HG03521 (cell line): Measurements from ENCODE around the gene CHRNE.
"Not testable (repeated sequence)": the region's sequence is repeated elsewhere in the genome, so short reads cannot be mapped to it uniquely, and the experiment has no call there.

ENCODE experiments used
- ATAC-seq: cut with Tn5 transposase; IDR thresholded peaks from one replicate; pipeline ENCODE4 v1.9.1; 2021; ENCODE audit warnings: mild to moderate bottlenecking, moderate library complexity; ENCODE audit not compliant: unreplicated experiment

The CHRNE gene

DNA sequence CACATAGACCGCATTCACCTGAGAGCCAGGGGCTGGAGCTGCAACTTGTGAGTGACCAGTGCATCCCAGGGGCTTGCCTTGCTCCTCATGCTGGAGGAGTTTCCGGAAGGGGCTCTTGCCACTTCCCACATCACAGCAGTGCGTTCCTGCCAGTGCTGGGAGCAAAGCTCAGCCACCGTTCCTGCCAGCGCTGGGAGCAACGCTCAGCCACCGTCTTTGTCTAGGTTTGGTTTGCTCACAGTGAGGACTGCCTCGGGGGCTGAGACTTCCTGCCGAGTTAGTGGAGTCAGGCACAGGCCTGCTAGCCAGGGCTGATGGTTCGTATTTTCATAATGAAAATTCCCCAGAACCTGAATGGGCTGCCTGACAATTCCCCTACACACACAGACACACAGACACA lies 5.4 kb upstream of the CHRNE start:
- no peak for ATAC-seq

DNA sequence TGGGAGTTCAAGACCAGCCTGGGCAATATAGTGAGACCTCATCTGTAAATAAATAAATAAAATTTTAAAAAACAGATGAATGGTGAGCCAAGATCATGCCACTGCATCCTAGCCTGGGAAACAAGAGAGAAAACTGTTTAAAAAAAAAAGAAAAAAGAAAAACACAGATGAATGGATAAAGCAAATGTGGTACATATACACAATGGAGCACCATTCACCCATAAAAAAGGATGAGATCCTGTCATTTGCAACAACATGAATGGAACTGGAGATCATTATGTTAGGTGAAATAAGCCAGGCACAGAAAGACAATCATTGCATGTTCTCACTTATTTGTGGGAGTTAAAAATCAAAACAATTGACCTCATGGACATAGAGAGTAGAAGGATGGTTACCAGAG lies 3.7 kb upstream of the CHRNE start:
- not testable (repeated sequence) for ATAC-seq

DNA sequence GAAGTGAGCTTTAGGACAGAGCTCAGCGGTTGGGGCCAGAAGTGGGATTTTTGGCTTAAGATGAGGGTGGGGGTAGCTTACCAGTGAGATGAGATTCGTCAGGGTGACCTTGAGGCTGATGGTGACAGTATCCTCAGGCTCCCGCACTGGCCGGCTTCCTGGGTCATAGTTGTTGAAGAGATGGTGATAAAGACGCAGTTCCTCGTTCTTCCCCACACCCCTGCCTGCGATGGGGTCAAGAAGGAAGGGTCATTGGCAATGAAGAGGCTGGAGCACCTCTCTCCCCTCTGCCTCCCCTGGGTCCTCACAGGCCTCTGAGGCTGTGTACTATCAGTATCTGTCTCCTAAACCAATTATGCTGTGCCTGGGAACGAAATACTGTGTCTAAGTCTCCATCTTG lies 358 bp downstream of the CHRNE start:
- no peak for ATAC-seq

DNA sequence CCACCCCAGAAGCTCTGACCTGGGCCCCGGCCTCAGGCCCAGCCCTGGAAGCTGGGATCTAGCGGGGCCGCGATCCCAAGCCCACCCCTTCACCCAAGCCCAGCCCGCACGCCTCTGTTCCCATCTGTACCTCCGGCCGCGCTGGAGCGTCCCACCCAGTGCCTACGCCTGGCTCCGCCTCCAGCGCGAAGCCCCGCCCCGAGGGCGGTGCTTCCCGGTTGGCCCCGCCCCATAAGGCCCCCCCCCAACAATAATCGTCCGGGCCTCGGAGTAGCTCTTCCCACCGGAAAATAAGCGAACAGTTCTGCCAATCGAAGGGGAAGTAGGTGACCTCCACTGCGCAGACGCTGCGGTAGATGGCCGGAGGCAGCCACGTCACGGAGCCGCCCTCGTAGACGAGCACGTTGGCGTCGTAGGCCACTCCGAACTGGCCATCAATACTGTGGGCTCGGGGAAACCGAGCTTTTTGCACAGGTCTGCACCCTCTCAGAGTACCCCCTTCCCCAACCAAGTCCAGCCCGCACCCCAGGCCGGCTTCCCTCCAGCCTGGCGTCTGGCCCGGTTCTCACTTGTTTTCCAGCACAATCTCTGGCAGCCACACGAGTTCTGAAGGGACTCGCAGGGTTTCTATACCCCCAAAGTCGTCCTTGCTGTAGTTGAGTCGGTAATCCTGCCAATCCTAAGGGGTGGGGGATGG lies 1.1 kb downstream of the CHRNE start:
- ATAC-seq, result no peak

- ATAC-seq, result no peak
Measured at GRCh38 chr17:4901108-4901647, 1.7 kb downstream of the CHRNE start.

DNA sequence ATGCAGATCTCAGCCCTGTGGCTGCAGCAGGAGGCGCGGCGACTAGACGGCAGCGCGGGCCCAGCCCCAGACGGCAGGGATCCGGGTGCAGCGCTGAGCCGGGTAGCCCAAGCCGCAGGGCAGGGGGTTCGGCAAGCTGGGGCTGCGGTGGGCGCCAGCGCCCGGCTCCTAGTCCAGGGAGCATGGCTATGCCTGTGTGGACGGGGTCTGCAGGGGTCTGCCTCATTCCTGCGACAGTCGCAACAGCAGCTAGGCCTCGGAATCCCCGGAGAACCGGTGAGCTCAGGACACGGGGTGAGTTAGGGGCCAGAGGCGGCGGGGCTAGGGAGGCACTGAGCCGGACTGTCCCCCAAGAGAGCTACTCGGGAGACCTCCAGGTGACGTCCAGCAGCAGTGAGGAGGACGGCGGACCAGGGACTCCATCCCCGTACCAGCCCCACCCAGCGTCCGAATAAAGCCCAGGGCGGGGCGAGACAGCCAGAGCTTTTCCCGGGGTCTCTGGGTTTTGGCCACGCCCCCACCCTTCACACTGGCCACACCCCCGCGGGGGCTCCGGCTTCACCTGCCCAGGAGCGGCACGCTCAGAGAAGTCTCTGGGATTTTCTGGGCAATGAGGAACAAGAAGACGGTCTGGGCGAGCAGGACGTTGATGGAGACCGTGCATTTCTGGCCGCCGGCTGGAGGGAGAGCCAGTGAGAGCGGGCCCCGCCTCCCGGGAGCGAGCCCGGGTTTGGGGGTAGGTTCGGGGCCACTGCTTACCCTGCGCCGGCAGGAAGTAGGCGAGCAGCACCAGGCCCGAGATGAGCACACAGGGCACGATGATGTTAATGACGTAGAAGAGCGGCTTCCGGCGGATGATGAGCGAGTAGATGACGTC lies 2.4 kb downstream of the CHRNE start:
- no peak for ATAC-seq

- no peak for ATAC-seq
Measured at GRCh38 chr17:4899341-4900230, 3.3 kb downstream of the CHRNE start, which contains the start of gene C17orf107. Gene C17orf107, plus strand, starts transcription at chr17:4899536. Its CDS starts 227 bp downstream, at chr17:4899763.

DNA sequence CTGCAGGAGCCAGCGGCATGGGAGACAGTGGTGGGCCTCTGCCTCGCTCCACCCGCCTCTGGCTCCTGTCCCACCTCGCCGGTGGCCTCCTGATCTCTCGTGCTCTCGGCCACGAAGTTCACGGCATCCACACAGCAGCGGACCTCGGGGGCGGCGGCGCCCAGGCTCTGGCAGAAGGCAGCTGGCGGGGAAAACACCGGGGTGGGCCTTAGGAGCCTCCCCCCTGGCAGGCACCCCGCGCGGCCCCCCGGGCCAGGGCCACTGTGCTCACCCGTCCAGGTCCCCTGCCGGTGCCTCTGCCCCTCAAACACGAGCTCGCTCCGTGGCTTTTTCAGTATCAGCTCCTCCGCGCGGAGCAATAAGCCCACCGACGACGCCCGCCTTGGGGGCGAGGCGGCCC lies 4.0 kb downstream of the CHRNE start:
- ATAC-seq, result no peak

GRCh38 chr17:4898351-4898750 lies 4.5 kb downstream of the CHRNE start:
- no peak for ATAC-seq

- no peak for ATAC-seq
Measured at GRCh38 chr17:4897785-4898184, 5.1 kb downstream of the CHRNE start.

DNA sequence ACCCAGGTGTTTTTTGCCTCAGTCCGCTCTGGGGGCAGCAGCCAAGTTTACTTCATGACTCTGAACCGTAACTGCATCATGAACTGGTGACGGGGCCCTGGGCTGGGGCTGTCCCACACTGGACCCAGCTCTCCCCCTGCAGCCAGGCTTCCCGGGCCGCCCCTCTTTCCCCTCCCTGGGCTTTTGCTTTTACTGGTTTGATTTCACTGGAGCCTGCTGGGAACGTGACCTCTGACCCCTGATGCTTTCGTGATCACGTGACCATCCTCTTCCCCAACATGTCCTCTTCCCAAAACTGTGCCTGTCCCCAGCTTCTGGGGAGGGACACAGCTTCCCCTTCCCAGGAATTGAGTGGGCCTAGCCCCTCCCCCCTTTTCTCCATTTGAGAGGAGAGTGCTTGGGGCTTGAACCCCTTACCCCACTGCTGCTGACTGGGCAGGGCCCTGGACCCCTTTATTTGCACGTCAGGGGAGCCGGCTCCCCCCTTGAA lies 5.7 kb downstream of the CHRNE start:
- no peak for ATAC-seq

GRCh38 chr17:4896332-4897197 lies 6.3 kb downstream of the CHRNE start:
- no peak for ATAC-seq

DNA sequence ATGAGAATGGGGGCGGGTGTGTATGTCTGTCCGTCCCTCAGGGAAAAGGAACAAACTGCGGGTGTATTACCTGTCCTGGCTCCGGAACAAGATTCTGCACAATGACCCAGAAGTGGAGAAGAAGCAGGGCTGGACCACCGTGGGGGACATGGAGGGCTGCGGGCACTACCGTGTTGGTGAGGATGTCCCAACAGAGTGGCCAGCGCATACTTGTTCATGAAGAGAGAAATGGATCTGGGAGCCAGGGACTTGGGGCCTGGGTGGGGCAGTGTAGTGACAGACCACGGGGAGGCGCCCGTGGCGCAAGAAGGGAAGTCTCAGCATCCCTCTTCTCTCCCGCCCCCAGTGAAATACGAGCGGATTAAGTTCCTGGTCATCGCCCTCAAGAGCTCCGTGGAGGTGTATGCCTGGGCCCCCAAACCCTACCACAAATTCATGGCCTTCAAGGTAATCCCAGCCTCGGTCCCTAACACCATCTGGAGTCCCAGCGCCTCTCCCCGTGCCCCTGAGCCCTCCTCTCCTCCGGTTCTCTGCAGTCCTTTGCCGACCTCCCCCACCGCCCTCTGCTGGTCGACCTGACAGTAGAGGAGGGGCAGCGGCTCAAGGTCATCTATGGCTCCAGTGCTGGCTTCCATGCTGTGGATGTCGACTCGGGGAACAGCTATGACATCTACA lies 7.1 kb downstream of the CHRNE start:
- ATAC-seq, result no peak

GRCh38 chr17:4895121-4895520 lies 7.8 kb downstream of the CHRNE start:
- no peak for ATAC-seq

- no peak for ATAC-seq
Measured at GRCh38 chr17:4893721-4894560, 9.0 kb downstream of the CHRNE start.

GRCh38 chr17:4893272-4893671 lies 9.6 kb downstream of the CHRNE start:
- ATAC-seq, result no peak

- ATAC-seq, result no peak
Measured at GRCh38 chr17:4892499-4893221, 10.2 kb downstream of the CHRNE start.
